ENCODE data around the gene MAPK1.
"Not testable (repeated sequence)": the region's sequence is repeated elsewhere in the genome, so short reads cannot be mapped to it uniquely, and the experiment has no call there.

GRCh38 chr22:21716395-21717122 is 150.9 kb downstream of the MAPK1 start:
- not testable (repeated sequence) for TF ChIP-seq GATA2 (IDR thresholded peaks at IDR 0.05; ENCODE audit: insufficient read depth, insufficient read length, low read depth, low read length); EZH2 (IDR thresholded peaks at IDR 0.05; ENCODE audit: borderline replicate concordance, low read depth, low read length, severe bottlenecking); POLR2AphosphoS5 (IDR thresholded peaks at IDR 0.05; ENCODE audit: insufficient read depth, low read depth, low read length); POLR2A (IDR thresholded peaks at IDR 0.05; ENCODE audit: low read depth, low read length); MAX (IDR thresholded peaks at IDR 0.05; ENCODE audit: insufficient read depth, insufficient read length); FOS (IDR thresholded peaks at IDR 0.05; ENCODE audit: borderline replicate concordance, insufficient read depth, low read length)
- TF ChIP-seq, protein P1, sequence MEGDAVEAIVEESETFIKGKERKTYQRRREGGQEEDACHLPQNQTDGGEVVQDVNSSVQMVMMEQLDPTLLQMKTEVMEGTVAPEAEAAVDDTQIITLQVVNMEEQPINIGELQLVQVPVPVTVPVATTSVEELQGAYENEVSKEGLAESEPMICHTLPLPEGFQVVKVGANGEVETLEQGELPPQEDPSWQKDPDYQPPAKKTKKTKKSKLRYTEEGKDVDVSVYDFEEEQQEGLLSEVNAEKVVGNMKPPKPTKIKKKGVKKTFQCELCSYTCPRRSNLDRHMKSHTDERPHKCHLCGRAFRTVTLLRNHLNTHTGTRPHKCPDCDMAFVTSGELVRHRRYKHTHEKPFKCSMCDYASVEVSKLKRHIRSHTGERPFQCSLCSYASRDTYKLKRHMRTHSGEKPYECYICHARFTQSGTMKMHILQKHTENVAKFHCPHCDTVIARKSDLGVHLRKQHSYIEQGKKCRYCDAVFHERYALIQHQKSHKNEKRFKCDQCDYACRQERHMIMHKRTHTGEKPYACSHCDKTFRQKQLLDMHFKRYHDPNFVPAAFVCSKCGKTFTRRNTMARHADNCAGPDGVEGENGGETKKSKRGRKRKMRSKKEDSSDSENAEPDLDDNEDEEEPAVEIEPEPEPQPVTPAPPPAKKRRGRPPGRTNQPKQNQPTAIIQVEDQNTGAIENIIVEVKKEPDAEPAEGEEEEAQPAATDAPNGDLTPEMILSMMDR (IDR thresholded peaks at IDR 0.05; ENCODE audit: extremely low read depth in 1 of 2, insufficient read depth in 1 of 2, low read depth in 1 of 2, low read length in 2 of 2) = not testable (repeated sequence)

All from endothelial cell of umbilical vein (primary cell).